GM18873 (cell line): ENCODE measurements around the gene ANGPT4.

Experiments
- ATAC-seq: cut with Tn5 transposase; IDR thresholded peaks from one replicate; pipeline ENCODE4 v1.9.1; 2021; ENCODE audit warnings: mild to moderate bottlenecking, moderate library complexity, moderate number of reproducible peaks; ENCODE audit not compliant: unreplicated experiment, low FRiP score

The ANGPT4 gene

DNA sequence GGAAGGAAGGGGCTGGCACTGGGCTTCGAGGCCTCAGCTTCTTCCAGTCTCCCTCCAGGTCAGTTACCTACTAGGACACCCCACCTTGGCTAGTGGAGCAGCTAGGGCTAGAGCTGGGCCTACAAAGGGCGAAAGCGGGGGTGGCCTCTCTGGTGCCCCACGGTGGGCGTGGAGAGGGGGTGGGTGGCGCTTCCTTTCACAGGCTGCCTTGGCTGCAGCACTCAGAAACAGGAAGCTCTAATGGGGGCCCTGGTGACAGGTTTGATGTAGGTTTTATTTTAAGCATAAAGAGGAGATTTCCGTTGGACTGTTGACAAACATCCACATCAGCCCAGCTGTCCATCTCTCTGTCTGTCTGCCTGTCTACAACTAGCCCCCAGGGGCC lies 69.2 kb downstream of the ANGPT4 start:
- ATAC-seq = no peak

DNA sequence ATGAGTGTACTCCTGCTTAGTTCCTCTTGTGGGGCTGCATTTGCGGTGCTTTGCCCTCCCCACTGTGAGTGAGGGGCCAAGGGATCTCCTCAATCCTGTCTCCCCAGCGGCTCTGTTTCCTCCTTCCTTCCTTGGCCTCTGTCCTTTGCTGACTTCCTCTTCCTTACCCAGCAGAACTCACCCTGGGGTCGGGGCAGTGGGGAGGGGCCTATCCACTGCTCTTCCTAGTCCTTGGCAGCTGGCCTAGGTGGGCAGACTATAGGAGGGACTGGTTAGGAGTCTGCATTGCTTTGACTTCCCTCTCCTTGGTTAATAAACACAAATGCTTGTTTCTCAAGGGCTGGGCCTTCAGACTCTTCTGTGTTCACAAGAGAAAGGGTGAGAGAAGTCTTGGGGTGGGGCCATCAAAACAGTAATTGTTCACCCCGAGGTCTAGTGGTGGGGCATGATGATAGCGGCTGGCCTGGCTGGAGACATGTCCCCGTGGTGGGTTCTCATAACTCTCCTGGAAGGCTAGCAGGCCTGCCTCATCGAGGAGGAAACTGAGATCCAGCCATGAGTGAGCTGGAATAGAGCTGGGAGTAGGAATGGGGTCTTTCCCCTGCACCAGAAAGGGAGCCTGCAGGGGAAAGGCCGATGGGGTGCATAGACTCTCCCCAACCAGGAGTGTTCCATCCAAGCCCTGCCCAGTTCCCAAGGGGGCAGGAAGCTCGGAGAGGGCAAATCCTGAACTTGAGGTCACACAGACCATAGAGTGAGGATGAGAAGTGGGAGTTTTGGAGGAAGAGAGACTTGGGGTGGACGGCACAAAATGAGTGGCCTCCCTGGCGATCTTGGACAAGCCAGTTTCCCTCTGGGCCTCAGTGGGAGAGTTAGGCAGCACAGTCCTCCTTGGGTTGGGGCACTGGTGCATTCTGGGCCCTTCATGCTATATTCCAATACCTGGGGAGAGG lies 69.9 kb downstream of the ANGPT4 start:
- no peak for ATAC-seq

DNA sequence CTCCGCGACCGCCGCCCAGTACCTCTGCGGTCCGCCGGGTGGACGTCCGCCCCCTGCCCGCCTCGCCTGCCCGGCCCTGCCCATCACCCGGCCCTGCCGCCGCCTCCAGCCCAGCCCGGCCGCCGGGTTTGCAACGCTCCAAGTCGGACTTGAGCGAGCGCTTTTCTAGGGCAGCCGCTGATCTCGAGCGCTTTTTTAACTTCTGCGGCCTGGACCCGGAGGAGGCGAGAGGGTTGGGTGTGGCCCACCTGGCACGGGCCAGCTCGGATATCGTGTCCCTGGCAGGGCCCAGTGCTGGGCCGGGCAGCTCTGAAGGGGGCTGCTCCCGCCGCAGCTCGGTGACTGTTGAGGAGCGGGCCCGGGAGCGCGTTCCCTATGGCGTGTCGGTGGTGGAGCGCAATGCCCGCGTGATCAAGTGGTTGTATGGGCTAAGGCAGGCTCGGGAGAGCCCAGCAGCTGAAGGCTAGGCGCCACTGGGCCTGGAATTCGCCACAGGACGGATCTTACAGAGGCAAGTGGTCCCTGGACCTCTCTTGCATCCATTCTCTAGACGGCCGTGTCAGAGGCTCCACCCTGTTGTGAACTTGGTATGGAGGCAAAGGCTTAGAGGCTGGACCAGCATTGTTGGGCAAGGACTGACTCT lies 70.8 kb downstream of the ANGPT4 start:
- no peak for ATAC-seq

DNA sequence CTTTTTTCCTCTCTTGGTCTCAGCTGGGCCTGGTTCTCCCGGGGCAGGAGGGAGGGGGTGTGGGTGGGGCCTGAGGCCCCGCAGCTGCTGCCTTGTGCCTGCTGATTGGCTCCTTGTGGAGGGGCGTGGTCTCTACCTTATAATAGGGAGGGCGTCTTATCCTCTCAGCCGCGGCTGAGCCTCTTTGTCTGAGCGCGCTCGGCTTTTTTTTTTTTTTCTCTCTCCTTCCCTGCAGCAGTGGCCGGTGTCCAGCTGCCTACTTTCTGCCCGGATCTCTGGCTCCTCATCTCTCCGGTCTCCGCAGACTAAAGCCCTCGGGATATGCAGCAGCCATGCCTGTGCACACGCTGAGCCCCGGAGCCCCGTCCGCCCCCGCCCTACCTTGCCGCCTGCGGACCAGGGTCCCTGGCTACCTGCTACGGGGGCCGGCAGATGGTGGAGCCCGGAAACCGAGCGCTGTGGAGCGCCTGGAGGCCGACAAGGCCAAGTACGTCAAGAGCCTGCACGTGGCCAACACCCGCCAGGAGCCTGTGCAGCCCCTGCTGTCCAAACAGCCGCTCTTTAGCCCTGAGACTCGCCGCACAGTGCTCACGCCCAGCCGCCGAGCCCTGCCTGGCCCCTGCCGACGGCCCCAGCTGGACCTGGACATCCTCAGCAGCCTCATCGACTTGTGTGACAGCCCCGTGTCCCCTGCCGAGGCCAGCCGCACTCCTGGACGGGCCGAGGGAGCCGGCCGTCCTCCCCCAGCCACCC lies 71.5 kb downstream of the ANGPT4 start:
- ATAC-seq = peak; percentile 82

DNA sequence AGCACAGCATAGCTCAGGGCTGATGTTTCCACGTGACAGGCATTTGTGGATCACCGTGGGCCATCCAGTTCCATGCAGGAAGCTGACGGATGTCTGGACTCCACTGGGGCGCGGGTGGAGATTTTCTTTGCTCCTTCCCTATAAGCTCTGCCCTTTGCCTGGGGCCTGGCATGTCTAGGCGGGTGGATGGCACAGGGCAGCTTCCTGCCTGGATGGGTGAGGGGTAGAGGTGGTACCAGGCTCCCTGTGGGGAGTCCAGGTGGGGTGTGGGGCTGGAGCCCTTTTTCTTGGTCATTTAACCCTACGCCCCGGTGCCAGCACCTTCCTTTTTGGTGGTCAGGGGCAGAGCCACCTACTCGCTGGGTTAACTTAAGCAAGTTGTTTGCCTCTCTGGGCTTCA lies 72.2 kb downstream of the ANGPT4 start:
- ATAC-seq = no peak

DNA sequence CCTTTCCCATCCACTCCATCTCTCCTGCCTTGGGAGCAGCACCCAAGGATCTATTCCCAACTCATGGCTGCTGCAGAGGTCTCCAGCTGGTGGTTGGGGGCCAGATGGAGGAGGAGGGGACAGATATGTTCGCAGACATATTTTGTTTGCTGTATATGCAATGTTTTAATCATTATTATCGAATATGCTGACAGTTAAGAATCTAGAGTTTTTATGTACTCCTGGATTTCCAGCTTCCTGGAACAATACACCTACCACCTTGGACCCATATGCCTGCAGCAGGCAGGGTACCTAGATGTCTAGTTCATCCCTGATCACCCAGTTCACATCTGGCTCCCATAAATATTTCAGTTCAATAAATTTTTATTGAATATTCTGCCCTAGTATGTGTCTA lies 73.6 kb downstream of the ANGPT4 start:
- ATAC-seq = no peak

DNA sequence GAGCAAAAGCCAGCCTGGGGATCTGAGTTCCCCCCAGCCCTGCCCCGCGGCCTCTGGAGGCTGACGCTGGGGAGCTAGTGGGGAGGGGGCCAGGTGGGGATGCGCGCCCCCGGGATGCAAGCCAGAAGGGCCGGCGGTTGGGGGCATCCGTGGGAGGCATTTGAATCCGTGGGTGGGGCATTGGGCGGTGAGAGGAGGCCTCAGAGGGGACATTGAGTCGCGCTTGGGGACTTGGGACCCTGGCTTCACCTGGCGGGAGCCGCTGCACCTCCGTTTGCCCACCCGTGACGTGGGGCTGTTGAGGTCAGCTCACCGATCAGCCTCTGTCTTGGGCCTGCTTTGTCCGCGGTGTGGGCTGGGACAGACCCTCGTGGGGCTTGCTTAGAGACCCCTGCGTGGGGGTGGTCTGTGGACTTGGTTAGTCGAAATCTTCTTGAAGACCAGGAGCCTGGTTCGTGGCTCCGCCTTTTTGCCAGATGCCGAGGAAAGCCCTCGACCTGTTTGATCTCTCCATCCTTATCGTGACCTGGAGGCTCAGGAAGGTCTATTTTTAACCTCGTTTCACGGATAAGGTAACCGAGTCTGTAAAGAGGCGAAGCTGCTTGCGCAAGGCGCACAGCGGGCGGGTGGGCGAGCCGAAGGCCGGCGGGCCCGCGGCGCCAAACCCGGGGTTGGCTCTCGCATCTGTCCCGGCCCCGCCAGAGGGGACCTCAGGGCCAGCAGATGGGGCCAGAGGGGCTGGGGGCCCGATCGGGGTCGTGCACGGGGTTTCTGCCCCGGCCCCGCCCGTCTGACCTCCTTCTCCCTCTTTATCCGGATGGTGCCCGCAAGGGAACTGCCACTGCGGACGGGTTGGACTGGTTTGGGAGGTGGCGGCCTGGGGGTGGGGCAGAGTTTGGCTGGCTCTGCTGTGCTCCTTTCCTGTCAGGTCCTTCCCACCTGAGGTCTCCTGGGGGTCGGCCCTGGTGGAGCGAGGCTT lies 74.3 kb downstream of the ANGPT4 start:
- no peak for ATAC-seq

DNA sequence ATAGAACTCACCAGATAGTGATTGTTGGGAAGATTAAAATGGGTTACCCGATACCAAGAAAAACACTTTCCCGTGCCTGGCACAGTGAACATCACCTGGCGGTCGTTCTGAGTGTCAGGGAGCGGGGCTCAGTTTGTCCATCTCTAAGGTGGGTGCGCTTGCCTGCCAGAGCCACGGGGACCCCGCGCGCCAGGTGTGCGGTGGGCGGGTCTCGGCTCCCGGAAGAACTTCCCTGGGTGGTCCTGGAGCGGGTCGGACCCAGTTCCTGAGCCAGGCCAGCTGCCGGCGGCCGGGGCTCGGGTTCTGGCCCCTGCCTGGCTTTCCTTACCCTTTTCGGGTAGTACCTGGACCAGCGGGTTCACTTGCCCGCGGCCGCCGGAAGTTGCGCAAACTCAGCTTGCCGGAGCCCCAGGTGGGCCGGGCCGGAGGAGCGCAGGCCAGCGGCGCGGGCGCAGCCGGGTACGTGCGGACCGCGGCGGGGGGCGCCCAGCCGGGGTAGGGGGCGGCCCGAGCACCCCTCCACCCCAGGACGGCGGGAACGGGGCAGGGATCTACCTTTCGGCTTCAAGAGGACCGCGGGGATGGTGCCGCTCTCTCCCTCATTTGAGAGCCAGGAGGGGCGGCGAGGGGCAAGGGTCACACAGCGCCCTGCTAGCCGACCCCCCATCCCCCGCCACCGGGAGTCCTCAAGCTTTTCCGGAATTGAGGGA lies 75.1 kb downstream of the ANGPT4 start:
- no peak for ATAC-seq

DNA sequence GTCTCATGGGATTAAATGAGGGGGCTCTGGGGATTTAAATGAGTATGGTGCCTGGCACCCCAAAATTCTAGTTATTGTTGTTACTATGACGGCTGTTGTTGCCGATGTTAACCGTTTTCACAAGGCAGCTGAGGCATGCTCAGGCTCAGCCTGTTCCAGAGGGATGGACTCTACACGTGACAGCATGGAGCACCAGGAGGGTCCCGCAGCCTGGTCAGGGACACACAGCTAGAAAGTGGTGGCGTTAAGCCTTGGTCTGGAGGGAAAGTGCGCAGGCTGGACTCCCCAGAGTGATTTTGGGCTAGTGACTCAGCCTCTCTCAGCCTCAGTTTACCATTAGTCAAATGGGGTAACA lies 75.7 kb downstream of the ANGPT4 start:
- ATAC-seq = no peak

DNA sequence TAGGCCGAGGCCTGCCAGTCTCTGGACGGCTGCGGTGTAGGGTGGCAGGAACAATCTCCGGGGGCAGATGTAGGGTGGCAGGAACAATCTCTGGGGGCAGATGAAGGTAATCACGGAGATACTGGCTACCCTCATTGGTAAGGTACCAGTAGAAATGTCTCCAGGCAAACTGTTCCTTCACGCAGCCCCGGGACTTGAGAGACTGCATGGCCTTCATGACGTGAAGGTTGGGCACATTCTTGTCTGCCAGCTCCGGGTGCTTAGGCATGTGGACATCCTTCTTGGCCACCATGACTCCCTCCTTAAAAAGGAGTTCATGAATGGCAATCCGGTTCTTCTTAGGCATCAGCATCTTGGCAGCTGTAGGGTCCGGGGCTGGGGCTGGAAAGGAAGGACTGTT lies 76.5 kb downstream of the ANGPT4 start:
- no peak for ATAC-seq

DNA sequence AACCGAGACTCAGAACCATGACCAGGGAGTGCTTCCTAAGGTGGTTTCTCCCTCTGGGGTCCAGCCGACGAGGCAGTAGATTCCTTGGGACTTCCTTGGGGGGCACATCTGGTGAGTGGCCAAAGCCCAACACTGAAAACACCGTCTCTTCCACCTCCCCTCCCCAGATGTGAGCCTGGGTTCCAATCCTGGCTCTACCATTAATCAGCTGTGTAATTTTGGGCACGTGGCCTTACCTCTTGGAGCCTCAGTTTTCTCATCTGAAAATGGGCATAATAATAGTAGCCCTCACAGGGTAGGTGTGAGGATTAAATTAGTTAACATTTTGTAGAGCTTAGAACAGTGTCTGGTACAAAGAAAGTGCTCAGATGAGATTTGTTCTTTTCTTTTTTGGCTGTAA lies 77.1 kb downstream of the ANGPT4 start:
- no peak for ATAC-seq

DNA sequence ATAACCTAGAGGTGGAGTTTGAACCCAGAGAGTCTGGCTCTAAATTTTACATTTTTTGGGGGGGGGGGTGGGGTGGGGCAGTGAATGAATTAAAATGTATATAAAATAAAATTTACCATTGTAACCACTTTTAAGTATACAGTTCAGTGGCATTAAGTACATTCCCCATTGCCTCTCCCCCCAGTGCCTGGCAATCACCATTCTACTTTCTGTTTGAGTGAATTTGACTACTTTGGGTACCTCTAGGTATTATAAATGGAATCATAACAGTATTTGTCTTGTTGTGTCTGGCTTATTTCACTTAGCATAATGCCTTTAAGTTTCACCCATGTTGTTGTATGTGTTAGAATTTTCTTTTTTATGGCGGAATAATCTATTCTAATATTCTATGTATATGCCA lies 79.9 kb downstream of the ANGPT4 start:
- ATAC-seq = no peak

DNA sequence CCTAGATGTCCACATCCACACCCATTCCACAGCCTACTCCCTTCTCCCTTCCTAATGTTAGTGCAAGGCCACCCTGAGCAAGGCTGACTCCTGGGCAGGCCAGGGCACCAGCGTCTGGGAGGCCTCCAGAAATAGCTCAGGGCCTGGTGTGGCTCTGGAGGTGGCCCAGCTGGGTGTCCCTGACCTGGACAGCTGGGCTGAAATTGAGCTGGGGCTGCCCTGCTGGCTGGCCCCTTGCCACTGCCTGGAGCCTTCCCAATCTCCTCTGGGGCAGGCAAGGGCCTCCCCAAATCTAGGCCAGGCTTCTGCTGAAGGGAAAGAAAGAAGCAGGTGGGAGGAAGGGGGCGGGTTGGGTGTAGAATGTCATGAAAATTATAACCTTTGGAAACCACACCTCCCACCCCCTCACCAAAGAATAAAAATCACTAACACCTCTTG lies 80.5 kb downstream of the ANGPT4 start:
- no peak for ATAC-seq

DNA sequence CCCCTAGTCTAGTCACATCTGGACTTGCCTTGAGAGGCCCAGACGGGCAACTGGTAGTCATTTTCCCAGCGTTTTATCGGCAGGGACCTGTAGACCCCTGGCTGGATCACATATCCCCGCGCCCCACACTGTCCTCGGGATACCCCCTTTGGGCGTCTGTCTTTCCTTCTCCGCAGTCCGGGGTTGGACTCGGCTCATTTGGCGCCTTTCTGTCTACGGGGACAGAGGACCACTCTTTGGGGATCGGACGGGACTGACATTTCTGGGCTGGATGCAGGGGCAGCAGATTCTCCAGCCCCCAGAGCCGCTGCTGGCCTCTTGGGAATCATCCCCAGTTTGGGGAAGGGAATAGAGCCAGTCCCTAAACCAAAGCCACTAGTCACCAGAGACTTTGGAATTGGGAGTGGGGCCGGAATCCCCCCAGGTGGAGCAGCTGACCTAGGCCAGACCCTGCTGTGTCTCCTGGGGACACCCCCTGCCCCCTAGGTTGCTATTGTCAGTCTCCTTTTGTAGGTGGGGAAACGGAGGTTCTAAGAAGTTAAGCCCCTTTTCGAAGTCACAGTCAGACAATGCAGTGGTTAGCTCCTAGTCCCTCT lies 81.9 kb downstream of the ANGPT4 start:
- no peak for ATAC-seq

DNA sequence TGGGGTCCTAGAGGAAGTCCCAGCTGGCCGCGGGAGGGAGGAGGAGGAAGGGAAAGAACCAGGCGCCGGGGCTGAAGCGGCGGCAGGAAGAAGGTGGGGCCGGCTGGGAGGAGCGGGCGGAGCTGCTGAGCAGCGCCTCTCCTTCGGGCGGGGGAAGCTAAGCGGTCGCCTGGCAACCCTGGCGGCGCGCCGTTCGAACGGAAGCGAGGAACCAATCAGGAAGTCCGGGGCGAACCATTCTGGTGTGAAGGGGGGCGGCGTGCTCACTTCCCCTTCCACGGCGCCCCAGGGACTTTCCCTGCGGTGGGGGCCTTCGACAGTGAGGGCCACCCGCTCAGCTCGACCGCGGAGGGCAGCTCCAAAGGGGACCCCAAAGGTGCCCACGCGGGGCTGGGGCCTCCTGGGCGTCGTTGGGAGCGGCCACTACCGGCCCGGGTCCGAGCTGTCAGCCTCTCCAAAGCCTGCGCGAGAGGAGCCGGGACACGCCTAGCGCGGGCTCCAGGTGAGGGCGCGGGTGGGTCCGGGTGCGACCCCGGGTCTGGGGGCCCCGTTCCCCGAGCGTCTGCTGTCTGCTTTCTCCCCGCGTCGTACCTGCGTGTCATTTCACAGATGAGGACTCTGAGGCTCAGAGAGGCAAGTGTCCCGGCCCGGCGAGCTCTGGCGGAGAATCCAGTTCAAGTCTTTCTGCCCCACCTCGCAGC lies 82.5 kb downstream of the ANGPT4 start, which contains the start of gene FAM110A:
Gene FAM110A, plus strand, starts transcription at position 266 of the 701 bp plus-strand sequence. CDS start 11,090 bp downstream, outside the sequence.
- peak; percentile 92 for ATAC-seq

DNA sequence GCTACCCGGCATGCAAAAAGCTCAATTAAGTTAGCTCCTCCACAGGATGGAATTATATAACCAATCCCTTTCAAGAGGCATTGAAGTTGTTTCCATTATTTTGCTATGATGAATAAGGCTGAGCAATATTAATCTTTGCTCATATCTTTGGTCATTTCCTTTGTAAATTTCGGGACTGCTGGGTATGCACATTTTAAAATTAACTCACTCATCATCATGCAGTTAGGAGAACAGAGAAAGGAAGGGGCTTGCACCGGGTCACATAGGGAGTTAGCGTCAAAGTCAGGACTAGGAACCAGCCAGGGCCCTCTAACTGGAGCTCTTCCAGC lies 83.0 kb downstream of the ANGPT4 start:
- ATAC-seq = no peak

DNA sequence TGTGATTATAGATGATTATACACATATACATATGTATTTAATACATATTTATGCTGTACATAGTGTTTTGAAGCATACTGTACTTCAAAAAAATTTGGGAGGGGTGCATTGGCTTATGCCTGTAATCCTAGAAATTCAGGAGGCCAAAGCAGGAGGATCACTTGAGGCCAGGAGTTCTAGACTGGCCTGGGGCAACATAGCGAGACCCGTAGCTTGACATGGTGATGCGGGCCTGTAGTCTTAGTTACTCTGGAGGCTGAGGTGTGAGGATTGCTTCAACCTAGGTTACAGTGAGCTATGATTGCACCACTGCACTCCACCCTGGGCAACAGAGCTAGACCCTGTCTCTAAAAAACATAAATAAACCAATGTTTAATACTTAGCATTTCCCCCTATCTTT lies 84.2 kb downstream of the ANGPT4 start:
- ATAC-seq = no peak

DNA sequence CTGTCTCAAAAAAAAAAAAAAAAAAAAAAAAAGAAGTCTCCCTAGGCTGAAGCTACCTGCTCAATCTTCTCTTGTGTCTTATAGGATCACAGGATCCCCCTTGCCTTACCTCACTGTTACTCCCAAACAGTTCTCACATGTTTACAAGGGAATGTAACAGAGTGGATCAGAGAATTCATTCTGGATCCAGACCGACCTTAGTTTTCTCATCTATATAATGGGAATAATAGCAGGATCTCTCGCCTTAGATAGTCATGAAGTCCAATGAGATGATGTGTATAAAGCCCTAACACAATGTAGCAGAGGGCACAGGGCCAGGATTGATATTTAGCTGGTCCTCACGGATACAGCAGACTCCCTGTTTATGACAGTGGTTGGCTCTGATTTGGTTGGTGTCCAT lies 84.9 kb downstream of the ANGPT4 start:
- no peak for ATAC-seq
